Trophoblast cell (in vitro differentiated cells and primary cell): Measurements from ENCODE around the gene WSCD2.

Experiments used
- DNase-seq, 2 donors: peaks; one replicate each; pipeline ENCODE4 v3.0.0-alpha.2; 2016
- H2AFZ ChIP-seq: 2 replicates; pipeline ENCODE4 v1.6.1; 2013; ENCODE audit warnings: low read length, moderate library complexity, mild to moderate bottlenecking; ENCODE audit not compliant: insufficient read depth, poor library complexity
- H2AK5ac ChIP-seq: 2 replicates; pipeline ENCODE4 v1.6.1; 2013; ENCODE audit warnings: mild to moderate bottlenecking, low read length
- H2BK120ac ChIP-seq: 2 replicates; pipeline ENCODE4 v1.6.1; 2013; ENCODE audit warnings: low read length, mild to moderate bottlenecking, moderate library complexity; ENCODE audit not compliant: insufficient read depth, poor library complexity
- H2BK12ac ChIP-seq: 2 replicates; pipeline ENCODE4 v1.6.1; 2013; ENCODE audit warnings: mild to moderate bottlenecking, low read length, moderate library complexity
- H2BK5ac ChIP-seq: 2 replicates; pipeline ENCODE4 v1.6.1; 2013; ENCODE audit warnings: low read length, low read depth, moderate library complexity, mild to moderate bottlenecking; ENCODE audit not compliant: poor library complexity
- H3K14ac ChIP-seq: 2 replicates; pipeline ENCODE4 v1.6.1; 2013; ENCODE audit warnings: mild to moderate bottlenecking, low read length
- H3K18ac ChIP-seq: 2 replicates; pipeline ENCODE4 v1.6.1; 2013; ENCODE audit warnings: mild to moderate bottlenecking, low read length
- H3K23ac ChIP-seq: 2 replicates; pipeline ENCODE4 v1.6.1; 2013; ENCODE audit warnings: low read length
- H3K27ac ChIP-seq: 2 replicates; pipeline ENCODE4 v1.5.1; 2013; ENCODE audit warnings: low read depth, mild to moderate bottlenecking, inconsistent platforms, low read length, moderate library complexity
- H3K27me3 ChIP-seq: 2 replicates; pipeline ENCODE4 v1.6.1; 2013; ENCODE audit warnings: inconsistent platforms, mild to moderate bottlenecking, low read length, moderate library complexity; ENCODE audit not compliant: insufficient read depth
- H3K36me3 ChIP-seq, 2 experiments: 1 replicate in 1 of 2; 2 replicates in 1 of 2; pipeline ENCODE4 v1.6.1; 2013; ENCODE audit warnings: low read length in 2 of 2, mild to moderate bottlenecking in 2 of 2, moderate library complexity in 1 of 2; ENCODE audit not compliant: insufficient read depth in 2 of 2, control insufficient read depth in 1 of 2
- H3K4ac ChIP-seq: 2 replicates; pipeline ENCODE4 v1.6.1; 2013; ENCODE audit warnings: low read depth, mild to moderate bottlenecking, low read length, moderate library complexity
- H3K4me1 ChIP-seq, 2 experiments: 1 replicate in 1 of 2; 2 replicates in 1 of 2; pipeline ENCODE4 v1.6.1; 2013; ENCODE audit warnings: low read length in 2 of 2, mild to moderate bottlenecking in 2 of 2, moderate library complexity in 1 of 2; ENCODE audit not compliant: insufficient read depth in 2 of 2, control insufficient read depth in 1 of 2
- H3K4me2 ChIP-seq: 2 replicates; pipeline ENCODE4 v1.6.1; 2013; ENCODE audit warnings: inconsistent platforms, mild to moderate bottlenecking, low read length, moderate library complexity
- H3K4me3 ChIP-seq: 2 replicates; pipeline ENCODE4 v1.5.1; 2013; ENCODE audit warnings: mild to moderate bottlenecking, low read depth, low read length, inconsistent platforms
- H3K79me1 ChIP-seq: one replicate; pipeline ENCODE4 v1.6.1; 2013; ENCODE audit warnings: low read length
- H3K79me2 ChIP-seq: 2 replicates; pipeline ENCODE4 v1.6.1; 2013; ENCODE audit warnings: low read length, mild to moderate bottlenecking; ENCODE audit not compliant: control insufficient read depth, insufficient read depth, poor library complexity
- H3K9ac ChIP-seq: 2 replicates; pipeline ENCODE4 v1.6.1; 2013; ENCODE audit warnings: mild to moderate bottlenecking, low read length
- H3K9me3 ChIP-seq: 2 replicates; pipeline ENCODE4 v1.6.1; 2013; ENCODE audit warnings: low read depth, mild to moderate bottlenecking, control low read depth, inconsistent platforms, low read length; ENCODE audit not compliant: insufficient read depth
- H4K12ac ChIP-seq: 2 replicates; pipeline ENCODE4 v1.6.1; 2013; ENCODE audit warnings: low read depth, mild to moderate bottlenecking, low read length, moderate library complexity
- H4K8ac ChIP-seq: 2 replicates; pipeline ENCODE4 v1.6.1; 2013; ENCODE audit warnings: low read depth, mild to moderate bottlenecking, low read length, moderate library complexity
- H4K91ac ChIP-seq: one replicate; pipeline ENCODE4 v1.6.1; 2013; ENCODE audit warnings: low read depth, mild to moderate bottlenecking, low read length, moderate library complexity
- WGBS: extraction: QIAGEN DNeasy Blood & Tissue Kit; methylation state at CpG from one replicate; pipeline ENCODE4 v1.1.7; 2013; ENCODE audit warnings: missing lambda C conversion rate; ENCODE audit not compliant: insufficient read length, insufficient coverage; ENCODE audit errors: extremely low coverage; 5-methylcytosine and 5-hydroxymethylcytosine counted together

WSCD2 gene

DNA sequence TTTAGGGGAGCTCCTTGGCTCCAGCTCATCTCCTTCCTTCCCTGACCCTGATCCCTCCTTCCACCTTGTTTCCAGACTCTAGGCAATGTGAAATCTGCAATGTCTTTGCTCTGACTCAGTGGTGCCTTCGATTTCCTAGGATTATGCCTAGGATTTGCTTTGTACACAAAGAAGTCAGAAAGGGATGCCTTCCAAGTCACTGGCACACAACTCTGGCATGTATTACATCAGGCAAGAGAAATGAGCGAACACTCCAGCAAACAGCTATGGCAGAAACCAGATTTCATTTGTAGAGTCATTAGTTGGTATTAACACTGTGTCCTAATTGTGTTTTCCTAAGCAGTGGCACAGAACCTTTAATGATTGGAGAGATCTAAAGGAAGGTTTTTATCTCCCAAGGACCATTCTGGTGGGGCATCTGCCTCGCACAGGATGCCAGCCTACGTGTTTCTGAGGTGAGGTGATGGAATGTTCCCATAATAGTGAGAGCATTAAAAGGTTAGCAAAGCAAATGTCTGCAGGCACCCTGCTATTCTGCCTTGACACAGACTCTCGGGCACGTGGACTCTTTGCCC, 84.9 kb downstream of the WSCD2 start:
- no CpG with 5 or more reads among the region's 6 CpGs for WGBS

GRCh38 chr12:108214486-108214885, 85.4 kb downstream of the WSCD2 start:
- DNase-seq: peak in 1 of 2 donors; percentile 49
- H3K4me3 ChIP-seq: no peak overlapping the region

More for the DNA sequence above, 84.9 kb downstream of the WSCD2 start:
- Histone ChIP-seq H3K4me2 (no peak overlapping the region), H3K23ac (no peak overlapping the region), H4K12ac (no peak overlapping the region), H3K4me1 (no peaks in the 10 kb centered on the region), H3K18ac (no peak overlapping the region), H2BK5ac (no peak overlapping the region), H4K91ac (no peak overlapping the region), H3K79me1 (no peaks in the 10 kb centered on the region), H3K27ac (no peak overlapping the region), H3K14ac (no peak overlapping the region), H3K4me3 (no peak overlapping the region), H2BK120ac (no peak overlapping the region), H2AFZ (no peak overlapping the region), H3K4ac (no peak overlapping the region), H3K27me3 (no peaks in the 10 kb centered on the region), H3K79me2 (no peaks in the 10 kb centered on the region), H3K36me3 (no peaks in the 10 kb centered on the region), H2AK5ac (no peak overlapping the region), H2BK12ac (no peak overlapping the region), H3K9me3 (no peaks in the 10 kb centered on the region), H4K8ac (no peak overlapping the region), H3K9ac (no peak overlapping the region)
- no peak for DNase-seq

DNA sequence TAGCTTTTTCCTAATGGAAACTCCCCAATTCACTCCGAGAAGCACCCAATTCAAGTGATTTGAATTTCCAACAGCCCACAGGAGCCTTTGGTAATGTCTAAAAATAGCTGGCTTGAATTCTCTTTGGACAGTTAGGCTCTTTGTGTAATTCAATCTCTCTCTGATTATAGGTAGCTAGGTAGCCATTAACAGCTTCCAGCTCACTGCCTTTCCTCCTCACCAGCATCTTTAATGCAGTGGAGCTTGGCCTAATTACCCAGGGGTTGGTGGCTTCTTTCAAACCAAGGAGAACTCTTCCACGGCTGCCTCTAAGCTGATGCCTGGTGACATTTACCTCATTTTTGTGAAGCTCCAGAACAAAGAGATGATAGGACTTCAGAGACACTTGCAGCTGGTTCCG, 86.4 kb downstream of the WSCD2 start:
- H3K36me3 ChIP-seq: no peaks in the 10 kb centered on the region
- H3K18ac ChIP-seq: no peak overlapping the region
- H3K79me2 ChIP-seq: no peaks in the 10 kb centered on the region
- no peaks in the 10 kb centered on the region for H3K9me3 ChIP-seq
- no peak overlapping the region for H2BK120ac ChIP-seq
- H3K14ac ChIP-seq: no peak overlapping the region
- no peak overlapping the region for H3K4me3 ChIP-seq
- no peak overlapping the region for H3K27ac ChIP-seq
- H3K4me1 ChIP-seq: no peaks in the 10 kb centered on the region
- no CpG with 5 or more reads among the region's 3 CpGs for WGBS
- H2AFZ ChIP-seq: no peak overlapping the region
- no peak overlapping the region for H3K4ac ChIP-seq
- no peak overlapping the region for H4K12ac ChIP-seq
- H2BK5ac ChIP-seq: no peak overlapping the region
- no peak overlapping the region for H3K9ac ChIP-seq
- no peak overlapping the region for H4K8ac ChIP-seq
- H3K27me3 ChIP-seq: no peaks in the 10 kb centered on the region
- H2AK5ac ChIP-seq: no peak overlapping the region
- no peak overlapping the region for H2BK12ac ChIP-seq
- H4K91ac ChIP-seq: no peak overlapping the region
- H3K79me1 ChIP-seq: no peaks in the 10 kb centered on the region
- no peak overlapping the region for H3K23ac ChIP-seq
- no peak overlapping the region for H3K4me2 ChIP-seq
- no peak for DNase-seq

More at GRCh38 chr12:108214486-108214885, 85.4 kb downstream of the WSCD2 start:
- Histone ChIP-seq H3K9me3 (no peaks in the 10 kb centered on the region), H2AFZ (no peak overlapping the region), H3K79me1 (no peaks in the 10 kb centered on the region), H4K91ac (no peak overlapping the region), H3K79me2 (no peaks in the 10 kb centered on the region), H2BK120ac (no peak overlapping the region), H3K27me3 (no peaks in the 10 kb centered on the region), H3K4me2 (no peak overlapping the region), H3K4ac (no peak overlapping the region), H3K18ac (no peak overlapping the region), H2BK5ac (no peak overlapping the region), H4K12ac (no peak overlapping the region), H4K8ac (no peak overlapping the region), H2BK12ac (no peak overlapping the region), H3K14ac (no peak overlapping the region), H3K27ac (no peak overlapping the region), H3K9ac (no peak overlapping the region), H2AK5ac (no peak overlapping the region), H3K23ac (no peak overlapping the region), H3K36me3 (no peaks in the 10 kb centered on the region), H3K4me1 (no peaks in the 10 kb centered on the region)
- no CpG with 5 or more reads among the region's 4 CpGs for WGBS

- Histone ChIP-seq H2BK12ac (no peak overlapping the region), H3K14ac (no peak overlapping the region), H3K18ac (no peak overlapping the region), H3K36me3 (no peaks in the 10 kb centered on the region), H3K4me1 (peaks cover 4% of the 10 kb centered on the region in 2 experiments), H3K4me2 (no peak overlapping the region), H3K79me1 (no peaks in the 10 kb centered on the region), H2BK120ac (no peak overlapping the region), H2BK5ac (no peak overlapping the region), H3K4me3 (no peak overlapping the region), H2AFZ (no peak overlapping the region), H3K9me3 (no peaks in the 10 kb centered on the region), H3K27me3 (no peaks in the 10 kb centered on the region), H4K91ac (no peak overlapping the region), H2AK5ac (no peak overlapping the region), H3K9ac (no peak overlapping the region), H3K27ac (no peak overlapping the region), H3K23ac (no peak overlapping the region), H3K4ac (no peak overlapping the region), H4K12ac (no peak overlapping the region), H4K8ac (no peak overlapping the region), H3K79me2 (no peaks in the 10 kb centered on the region)
- no peak for DNase-seq
- no CpG with 5 or more reads among the region's 3 CpGs for whole genome bisulfite sequencing
Measured at GRCh38 chr12:108218921-108219320, 89.8 kb downstream of the WSCD2 start.
